AG08396 (cell line): ENCODE measurements around the gene NUP88.

Source experiments
- DNase-seq: peaks from one replicate; pipeline ENCODE4 v3.0.0; 2012; ENCODE audit warnings: low spot score, mixed read lengths

Gene NUP88

GRCh38 chr17:5355421-5356129 lies 63.9 kb downstream of the NUP88 start:
- DNase-seq, result no peak

GRCh38 chr17:5354886-5355415 lies 64.5 kb downstream of the NUP88 start:
- no peak for DNase-seq

GRCh38 chr17:5354310-5354709 lies 65.2 kb downstream of the NUP88 start:
- no peak for DNase-seq

GRCh38 chr17:5352681-5353289 lies 66.7 kb downstream of the NUP88 start:
- no peak for DNase-seq

- no peak for DNase-seq
Observed at GRCh38 chr17:5344914-5345313, 74.5 kb downstream of the NUP88 start.
